ENCODE measurements around the gene KCNIP4.
"Not testable (repeated sequence)": the region's sequence is repeated elsewhere in the genome, so short reads cannot be mapped to it uniquely, and the experiment has no call there.

Gene KCNIP4

GRCh38 chr4:21948347-21949072 is at the start of gene KCNIP4:
TSS of gene KCNIP4 (minus strand) at chr4:21948772.
- DNase-seq (ENCODE audit: low read depth in 1 of 2, low spot score in 1 of 2): no peak

DNA sequence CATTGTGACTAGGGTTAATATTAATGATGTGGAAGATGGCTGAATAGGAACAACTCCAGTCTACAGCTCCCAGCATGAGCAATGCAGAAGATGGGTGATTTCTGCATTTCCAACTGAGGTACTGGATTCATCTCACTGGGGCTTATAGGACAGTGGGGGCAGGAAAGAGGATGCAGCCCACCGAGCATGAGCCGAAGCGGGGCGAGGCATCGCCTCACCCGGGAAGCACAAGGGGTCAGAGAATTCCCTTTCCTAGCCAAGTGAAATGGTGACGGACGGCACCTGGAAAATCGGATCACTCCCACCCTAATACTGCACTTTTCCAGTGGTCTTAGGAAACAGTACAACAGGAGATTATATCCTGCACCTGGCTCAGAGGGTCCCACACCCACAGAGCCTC is 48.0 kb upstream of the KCNIP4 start:
- not testable (repeated sequence) for DNase-seq (ENCODE audit: low read depth in 1 of 2, low spot score in 1 of 2)

GRCh38 chr4:21992330-21992729 is 43.8 kb upstream of the KCNIP4 start:
- no peak for DNase-seq (ENCODE audit: low read depth in 1 of 2, low spot score in 1 of 2)

- DNase-seq (ENCODE audit: low read depth in 1 of 2, low spot score in 1 of 2): no peak
These were observed 43.0 kb upstream of the KCNIP4 start for GRCh38 chr4:21991562-21991961.

DNA sequence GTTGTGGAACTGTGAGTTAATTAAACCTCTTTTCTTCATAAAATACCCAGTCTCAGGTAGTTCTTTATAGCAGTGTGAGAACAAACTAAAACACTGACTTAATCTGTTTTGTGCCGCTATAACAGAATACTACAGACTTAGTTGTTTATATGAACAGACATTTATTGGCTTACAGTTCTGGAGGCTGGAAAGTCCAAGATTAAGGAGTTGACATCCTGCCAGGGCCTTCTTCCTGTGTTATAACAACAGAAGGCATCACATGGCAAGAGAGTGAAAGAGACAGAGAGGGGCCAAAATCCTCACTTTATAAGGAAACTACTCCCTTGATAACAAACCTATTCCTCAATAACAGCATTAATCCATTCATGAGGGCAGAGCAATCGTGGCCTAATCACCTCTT is 42.5 kb upstream of the KCNIP4 start:
- DNase-seq (ENCODE audit: low read depth in 1 of 2, low spot score in 1 of 2): no peak

DNA sequence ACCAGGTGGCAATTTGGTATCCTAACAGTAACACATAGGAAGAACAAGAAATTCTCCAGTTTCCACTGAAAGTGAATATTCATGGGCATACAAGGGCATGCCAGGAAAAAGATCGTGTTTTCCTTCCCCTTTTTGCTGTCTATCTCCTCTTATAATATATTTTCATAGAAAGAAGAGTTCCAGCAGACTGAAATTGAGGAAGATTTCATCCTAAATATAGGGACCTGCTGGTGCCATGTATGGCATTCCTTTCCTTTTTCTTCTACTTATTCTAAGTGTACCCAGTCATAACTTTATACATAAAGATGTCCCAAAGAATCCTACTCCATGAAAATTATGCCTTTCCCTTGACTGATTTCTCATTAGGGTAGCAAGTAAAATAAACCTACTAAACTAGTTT is 40.8 kb upstream of the KCNIP4 start:
- no peak for DNase-seq (ENCODE audit: low read depth in 1 of 2, low spot score in 1 of 2)

DNA sequence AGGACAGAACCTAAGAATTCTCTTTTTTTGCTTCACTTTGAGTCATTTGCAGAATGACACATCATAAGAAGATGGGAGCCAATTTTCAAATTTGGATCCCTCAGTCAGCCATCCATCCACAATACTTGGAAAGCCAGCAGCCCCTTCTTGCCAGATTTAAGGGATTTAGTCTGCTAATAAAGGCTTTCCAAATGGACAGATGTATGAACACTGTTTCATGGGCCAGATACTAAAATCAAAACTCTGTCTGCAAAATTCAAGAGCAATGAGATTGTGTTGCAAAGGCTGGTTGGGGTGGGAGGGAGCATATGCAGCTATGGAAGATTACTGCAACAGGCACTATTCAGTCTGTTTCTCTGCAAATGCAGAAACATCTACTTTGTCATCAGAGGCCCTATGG is 37.7 kb upstream of the KCNIP4 start:
- no peak for DNase-seq (ENCODE audit: low read depth in 1 of 2, low spot score in 1 of 2)

DNA sequence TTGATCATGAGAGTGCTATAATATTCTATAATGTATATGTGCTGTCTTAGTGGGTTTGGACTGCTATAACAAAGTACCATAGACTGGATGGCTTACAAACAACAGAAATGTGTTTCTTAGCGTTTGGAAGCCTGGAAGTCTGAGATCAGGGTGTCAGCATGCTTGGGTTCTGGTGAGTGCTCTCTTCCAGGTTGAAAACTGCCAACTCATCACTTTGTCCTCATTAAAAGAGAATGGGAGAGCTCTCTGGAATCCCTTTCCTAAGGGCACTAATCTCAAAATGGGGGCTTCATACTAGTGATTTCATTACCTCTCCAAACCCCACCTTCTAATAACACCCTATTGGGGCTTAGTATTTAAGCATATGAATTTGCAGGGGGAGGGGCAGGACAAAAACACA is 33.5 kb upstream of the KCNIP4 start:
- no peak for DNase-seq (ENCODE audit: low read depth in 1 of 2, low spot score in 1 of 2)

DNA sequence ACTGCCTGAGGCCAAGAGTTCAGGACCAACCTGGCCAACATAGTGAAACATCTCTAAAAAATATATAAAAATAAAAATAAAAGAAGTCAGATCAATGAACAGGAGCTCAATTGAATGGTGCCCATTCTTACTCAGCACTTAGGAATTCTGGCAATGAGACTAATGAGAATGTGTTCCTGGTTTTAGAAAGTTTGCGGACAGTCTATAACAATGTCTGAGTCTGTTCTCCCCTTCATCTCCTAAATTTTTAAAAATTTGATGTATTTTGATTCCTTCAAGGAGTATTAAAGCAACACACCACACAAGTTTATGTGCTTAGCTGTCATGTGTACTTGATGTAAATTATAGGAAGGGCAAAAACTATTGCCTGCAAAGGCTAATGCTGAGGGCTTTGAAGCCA is 30.6 kb upstream of the KCNIP4 start:
- DNase-seq (ENCODE audit: low read depth in 1 of 2, low spot score in 1 of 2): no peak

DNA sequence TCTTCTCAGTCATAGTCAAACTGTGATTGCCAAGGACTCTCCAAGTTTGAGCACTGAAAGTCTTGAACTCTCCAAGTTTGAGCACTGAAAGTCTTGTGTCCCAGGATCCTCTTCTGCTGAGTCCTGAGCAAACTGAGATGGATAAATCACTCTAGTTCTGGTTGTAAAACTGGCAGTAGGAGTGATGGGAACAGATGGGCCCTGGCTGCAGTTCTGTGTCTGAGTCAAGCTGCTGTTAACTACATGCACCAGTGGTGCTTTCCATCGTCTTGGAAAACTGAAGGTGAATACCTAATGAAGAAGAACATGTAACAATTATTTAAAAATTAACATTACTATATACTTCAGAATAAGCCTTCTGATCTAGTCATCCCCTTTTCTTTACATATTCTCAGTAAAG is 27.6 kb upstream of the KCNIP4 start:
- DNase-seq (ENCODE audit: low read depth in 1 of 2, low spot score in 1 of 2): no peak

GRCh38 chr4:21973850-21974249 is 25.3 kb upstream of the KCNIP4 start:
- no peak for DNase-seq (ENCODE audit: low read depth in 1 of 2, low spot score in 1 of 2)

GRCh38 chr4:21964762-21965319 is 16.3 kb upstream of the KCNIP4 start:
- no peak for DNase-seq (ENCODE audit: low read depth in 1 of 2, low spot score in 1 of 2)

- no peak for DNase-seq (ENCODE audit: low read depth in 1 of 2, low spot score in 1 of 2)
These were observed 14.1 kb upstream of the KCNIP4 start for GRCh38 chr4:21962691-21963090.

GRCh38 chr4:21960793-21961192 is 12.2 kb upstream of the KCNIP4 start:
- no peak for DNase-seq (ENCODE audit: low read depth in 1 of 2, low spot score in 1 of 2)

DNA sequence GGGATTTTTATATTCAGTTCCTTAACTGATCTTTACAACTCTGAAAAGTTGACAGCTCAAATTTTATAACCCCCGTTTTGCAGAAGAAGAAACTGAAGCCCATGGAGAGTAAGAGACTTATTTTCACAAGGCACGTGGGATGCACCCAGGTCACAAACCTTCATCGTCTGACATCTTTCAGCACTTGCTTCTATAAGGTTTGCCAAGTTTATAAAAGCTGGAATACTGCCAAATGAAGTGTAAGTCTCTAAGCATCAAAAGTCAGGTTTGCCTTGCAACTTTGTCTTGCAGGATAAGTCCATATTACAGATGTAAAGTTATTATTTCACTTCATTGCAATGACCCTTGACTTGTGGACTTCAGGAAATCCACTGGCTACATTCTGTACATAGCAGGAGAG is 6.3 kb upstream of the KCNIP4 start:
- DNase-seq (ENCODE audit: low read depth in 1 of 2, low spot score in 1 of 2): no peak

DNA sequence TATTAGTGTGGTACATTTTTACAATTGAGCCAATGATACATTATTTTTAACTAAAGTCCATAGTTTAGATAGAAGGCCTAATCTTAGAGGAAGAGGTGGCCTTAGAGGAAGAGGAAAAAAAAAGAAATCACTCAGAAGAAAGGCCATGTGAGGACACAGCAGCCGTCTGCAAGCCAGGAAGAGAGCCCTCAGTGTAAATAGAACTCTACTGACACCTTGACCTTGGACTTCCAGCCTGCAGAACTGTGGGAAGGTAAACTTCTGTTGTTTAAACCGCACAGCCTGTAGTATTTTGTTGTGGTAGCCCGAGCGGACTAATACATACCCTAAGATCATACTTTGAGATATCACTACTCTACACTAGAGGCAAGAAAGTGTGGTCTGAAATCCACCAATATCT is 5.1 kb upstream of the KCNIP4 start:
- DNase-seq (ENCODE audit: low read depth in 1 of 2, low spot score in 1 of 2): no peak

DNA sequence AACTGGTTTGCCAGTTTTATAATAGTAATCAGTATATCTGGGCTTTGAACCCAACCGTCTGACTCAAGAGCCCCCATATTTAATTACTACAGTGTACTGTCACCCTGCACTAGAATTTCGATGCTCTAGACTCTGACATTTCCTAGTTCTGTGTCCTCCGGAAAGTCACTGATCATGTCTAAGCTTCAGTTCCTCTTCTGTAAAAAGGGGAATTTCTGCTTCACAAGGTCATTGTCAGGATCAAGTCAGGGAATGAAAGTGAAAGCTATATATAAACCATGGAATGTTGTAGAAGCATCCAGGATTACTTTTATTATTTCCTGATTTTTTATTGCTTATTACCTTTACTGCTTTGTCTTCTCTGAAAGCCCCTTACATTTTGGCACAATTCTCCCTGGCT is 4.0 kb upstream of the KCNIP4 start:
- DNase-seq (ENCODE audit: low read depth in 1 of 2, low spot score in 1 of 2): no peak

DNA sequence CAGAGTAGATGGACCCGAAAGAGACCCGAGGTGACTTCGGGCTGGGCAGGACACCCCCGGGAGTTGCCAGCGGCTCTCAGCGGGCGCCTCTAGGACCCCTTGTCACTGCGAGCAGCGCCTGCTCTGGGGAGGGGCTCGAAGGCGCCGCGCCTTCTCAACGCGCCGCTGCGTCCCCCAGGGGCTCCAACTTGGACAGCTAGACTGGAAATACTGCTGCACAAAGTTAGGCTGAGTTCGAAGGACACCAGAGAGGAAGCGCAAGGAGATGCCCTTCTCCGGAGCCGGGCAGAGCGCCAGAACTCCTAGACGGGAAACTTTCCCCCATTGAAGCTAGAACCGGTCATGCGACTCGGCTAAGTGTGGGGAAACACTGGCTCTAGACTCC is 493 bp upstream of the KCNIP4 start:
- no peak for DNase-seq (ENCODE audit: low read depth in 1 of 2, low spot score in 1 of 2)

- DNase-seq (ENCODE audit: low read depth in 1 of 2, low spot score in 1 of 2): no peak
These were observed 703 bp downstream of the KCNIP4 start for GRCh38 chr4:21947791-21948346.

GRCh38 chr4:21946858-21947257 is 1.7 kb downstream of the KCNIP4 start:
- no peak for DNase-seq (ENCODE audit: low read depth in 1 of 2, low spot score in 1 of 2)

GRCh38 chr4:21921526-21922180 is 26.9 kb downstream of the KCNIP4 start:
- no peak for DNase-seq (ENCODE audit: low read depth in 1 of 2, low spot score in 1 of 2)

GRCh38 chr4:21915761-21916160 is 32.8 kb downstream of the KCNIP4 start:
- no peak for DNase-seq (ENCODE audit: low read depth in 1 of 2, low spot score in 1 of 2)
